Testis (tissue), 2 donors: ENCODE results near the gene NEU1.
"Not testable (repeated sequence)": the region's sequence is repeated elsewhere in the genome, so short reads cannot be mapped to it uniquely, and the experiment has no call there.

Experiments used
- POLR2A ChIP-seq: fragments of 450-650 bp; IDR thresholded peaks from one replicate; pipeline ENCODE4 v1.6.1; 2017; ENCODE audit warnings: antibody characterized with exemption, mild to moderate bottlenecking, moderate library complexity
- TF ChIP-seq, protein P1 (sequence below), 3 experiments: fragments of 450-650 bp in 2 of 3; fragments of 200-600 bp in 1 of 3; sonication (generic) in 1 of 3; IDR thresholded peaks; one replicate each; pipeline ENCODE4 v1.5.1; 2016 to 2019; ENCODE audit warnings: antibody characterized with exemption in 3 of 3, mild to moderate bottlenecking in 2 of 3, moderate library complexity in 1 of 3

GRCh38 chr6:31864123-31864562, 1.5 kb upstream of the NEU1 start:
- TF ChIP-seq, protein P1, sequence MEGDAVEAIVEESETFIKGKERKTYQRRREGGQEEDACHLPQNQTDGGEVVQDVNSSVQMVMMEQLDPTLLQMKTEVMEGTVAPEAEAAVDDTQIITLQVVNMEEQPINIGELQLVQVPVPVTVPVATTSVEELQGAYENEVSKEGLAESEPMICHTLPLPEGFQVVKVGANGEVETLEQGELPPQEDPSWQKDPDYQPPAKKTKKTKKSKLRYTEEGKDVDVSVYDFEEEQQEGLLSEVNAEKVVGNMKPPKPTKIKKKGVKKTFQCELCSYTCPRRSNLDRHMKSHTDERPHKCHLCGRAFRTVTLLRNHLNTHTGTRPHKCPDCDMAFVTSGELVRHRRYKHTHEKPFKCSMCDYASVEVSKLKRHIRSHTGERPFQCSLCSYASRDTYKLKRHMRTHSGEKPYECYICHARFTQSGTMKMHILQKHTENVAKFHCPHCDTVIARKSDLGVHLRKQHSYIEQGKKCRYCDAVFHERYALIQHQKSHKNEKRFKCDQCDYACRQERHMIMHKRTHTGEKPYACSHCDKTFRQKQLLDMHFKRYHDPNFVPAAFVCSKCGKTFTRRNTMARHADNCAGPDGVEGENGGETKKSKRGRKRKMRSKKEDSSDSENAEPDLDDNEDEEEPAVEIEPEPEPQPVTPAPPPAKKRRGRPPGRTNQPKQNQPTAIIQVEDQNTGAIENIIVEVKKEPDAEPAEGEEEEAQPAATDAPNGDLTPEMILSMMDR (IDR thresholded peaks at IDR 0.05): not testable (repeated sequence)
- not testable (repeated sequence) for TF ChIP-seq POLR2A
